ENCODE data around the gene LSM14A.

- TF ChIP-seq, protein P1, sequence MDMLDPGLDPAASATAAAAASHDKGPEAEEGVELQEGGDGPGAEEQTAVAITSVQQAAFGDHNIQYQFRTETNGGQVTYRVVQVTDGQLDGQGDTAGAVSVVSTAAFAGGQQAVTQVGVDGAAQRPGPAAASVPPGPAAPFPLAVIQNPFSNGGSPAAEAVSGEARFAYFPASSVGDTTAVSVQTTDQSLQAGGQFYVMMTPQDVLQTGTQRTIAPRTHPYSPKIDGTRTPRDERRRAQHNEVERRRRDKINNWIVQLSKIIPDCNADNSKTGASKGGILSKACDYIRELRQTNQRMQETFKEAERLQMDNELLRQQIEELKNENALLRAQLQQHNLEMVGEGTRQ (IDR thresholded peaks at IDR 0.05; ENCODE audit: low read depth, low read length): no peak
- TF ChIP-seq, protein P1 (CRISPR knock-in tag; IDR thresholded peaks at IDR 0.05; ENCODE audit: borderline replicate concordance): no peak
- no peak for TF ChIP-seq TBL1XR1 (IDR thresholded peaks at IDR 0.05; ENCODE audit: borderline replicate concordance, low read length, partially characterized antibody)
- TF ChIP-seq ZFX (CRISPR knock-in tag; IDR thresholded peaks at IDR 0.05; ENCODE audit: low read depth): no peak
- TF ChIP-seq MYC (CRISPR knock-in tag; IDR thresholded peaks at IDR 0.05; ENCODE audit: borderline replicate concordance): no peak
- TF ChIP-seq HBP1 (CRISPR knock-in tag; IDR thresholded peaks at IDR 0.05; ENCODE audit: low read depth): no peak
- no peak for TF ChIP-seq PATZ1 (CRISPR knock-in tag; IDR thresholded peaks at IDR 0.05)
- TF ChIP-seq CBX5 (CRISPR knock-in tag; IDR thresholded peaks at IDR 0.05; ENCODE audit: borderline replicate concordance): no peak
- no peak for TF ChIP-seq ZBTB1 (CRISPR knock-in tag; IDR thresholded peaks at IDR 0.05; ENCODE audit: borderline replicate concordance)
- no peak for TF ChIP-seq ZNF883 (CRISPR knock-in tag; IDR thresholded peaks at IDR 0.05; ENCODE audit: not compliant biosample characterization)
- TF ChIP-seq REPIN1 (CRISPR knock-in tag; IDR thresholded peaks at IDR 0.05; ENCODE audit: borderline replicate concordance, low read depth): no peak
These were observed 45.9 kb downstream of the LSM14A start for GRCh38 chr19:34217952-34218817.
